HTR-8/SVneo (cell line): ENCODE results near the gene TBL1Y.
"Not testable (repeated sequence)": the region's sequence is repeated elsewhere in the genome, so short reads cannot be mapped to it uniquely, and the experiment has no call there.

Source experiments
- DNase-seq: peaks from one replicate; pipeline ENCODE4 v3.0.0; 2011; ENCODE audit warnings: low spot score, mixed read lengths; ENCODE audit not compliant: insufficient read length
- FAIRE-seq: peaks from 2 replicates; lab custom pipeline; 2011; peaks lifted over from hg19 to GRCh38; lab: Jason Lieb, UNC

Gene TBL1Y

GRCh38 chrY:6910372-6911252 is at the start of gene TBL1Y:
Gene TBL1Y, plus strand, starts transcription at chrY:6910697. Its CDS starts 114,388 bp downstream, at chrY:7025085.
- FAIRE-seq (no peak), DNase-seq (no peak)

DNA sequence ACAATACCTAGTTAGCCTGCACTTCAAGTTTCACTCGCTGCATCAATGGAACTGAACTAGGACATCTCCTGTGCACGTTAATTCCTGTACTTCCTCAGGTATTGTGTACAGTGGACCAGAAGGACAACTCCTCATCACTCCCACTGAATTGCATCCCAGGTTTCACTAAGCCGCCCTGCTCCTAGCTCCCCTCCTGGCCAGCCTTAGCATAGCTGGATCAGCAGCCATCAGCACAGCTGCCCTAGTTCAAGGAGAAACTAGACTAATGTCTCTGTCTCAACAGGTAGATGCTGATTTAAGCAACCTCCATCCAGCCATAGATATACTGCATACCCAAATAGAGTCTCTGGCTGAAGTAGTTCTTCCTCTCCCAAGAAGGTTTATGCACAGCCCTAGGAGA is 16.0 kb upstream of the TBL1Y start:
- FAIRE-seq (no peak), DNase-seq (no peak)

- FAIRE-seq: no peak
- no peak for DNase-seq
Measured at GRCh38 chrY:6895236-6895635, 15.3 kb upstream of the TBL1Y start.

DNA sequence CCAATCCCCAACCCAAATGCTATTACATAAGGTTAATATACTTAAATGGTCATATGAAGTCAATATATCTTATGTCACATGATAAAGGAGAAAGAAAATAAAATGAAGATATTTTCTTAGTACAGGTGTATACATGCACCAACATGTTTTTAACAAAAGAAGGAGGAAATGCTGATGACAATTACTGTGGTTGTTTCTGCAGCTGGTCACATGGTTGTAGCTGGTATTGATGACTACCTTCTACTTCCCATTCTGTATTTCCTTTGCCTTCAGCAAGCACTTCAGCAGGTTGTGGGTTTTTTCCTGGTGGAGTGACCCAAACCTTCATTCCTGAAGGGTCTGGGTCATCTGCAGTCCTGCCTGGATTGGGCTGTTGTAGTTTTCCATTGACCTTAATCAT is 8.4 kb upstream of the TBL1Y start:
- FAIRE-seq, DNase-seq: not testable (repeated sequence)

DNA sequence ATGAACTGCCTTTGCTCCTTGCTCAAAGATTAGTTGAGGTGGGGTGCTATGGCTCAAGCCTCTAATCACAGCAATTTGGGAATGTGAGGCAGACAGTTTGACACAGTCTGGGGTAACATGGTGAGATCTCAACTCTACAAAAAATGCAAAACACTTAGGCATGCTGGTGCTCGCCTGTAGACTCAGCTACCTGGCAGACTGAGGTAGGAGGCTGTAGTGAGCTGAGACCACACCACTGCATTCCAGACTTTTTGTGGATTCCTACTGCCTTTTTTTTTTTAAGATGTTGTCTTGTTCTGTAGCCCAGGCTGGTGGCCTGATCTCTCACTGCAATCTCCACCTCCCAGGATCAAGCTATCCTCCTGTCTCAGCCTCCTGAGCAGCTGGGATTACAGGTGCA is 2.9 kb upstream of the TBL1Y start:
- DNase-seq (no peak), FAIRE-seq (no peak)

DNA sequence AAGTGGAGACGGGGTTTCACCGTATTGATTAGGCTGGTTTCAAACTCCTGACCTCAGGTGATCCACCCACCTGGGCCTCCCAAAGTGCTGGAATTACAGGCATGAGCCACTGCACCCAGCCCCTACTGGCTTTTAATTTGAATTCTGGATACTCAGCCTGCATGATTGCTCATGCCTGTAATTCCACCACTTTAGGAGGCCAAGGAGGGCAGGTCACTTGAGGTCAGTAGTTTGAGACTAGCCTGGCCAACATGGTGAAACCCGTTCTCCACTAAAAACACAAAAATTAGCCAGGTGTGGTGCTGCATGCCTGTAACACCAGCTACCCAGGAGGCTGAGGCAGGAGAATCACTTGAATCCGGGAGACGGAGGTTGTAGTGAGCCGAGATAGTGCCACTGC is 2.5 kb upstream of the TBL1Y start:
- FAIRE-seq, DNase-seq: not testable (repeated sequence)

DNA sequence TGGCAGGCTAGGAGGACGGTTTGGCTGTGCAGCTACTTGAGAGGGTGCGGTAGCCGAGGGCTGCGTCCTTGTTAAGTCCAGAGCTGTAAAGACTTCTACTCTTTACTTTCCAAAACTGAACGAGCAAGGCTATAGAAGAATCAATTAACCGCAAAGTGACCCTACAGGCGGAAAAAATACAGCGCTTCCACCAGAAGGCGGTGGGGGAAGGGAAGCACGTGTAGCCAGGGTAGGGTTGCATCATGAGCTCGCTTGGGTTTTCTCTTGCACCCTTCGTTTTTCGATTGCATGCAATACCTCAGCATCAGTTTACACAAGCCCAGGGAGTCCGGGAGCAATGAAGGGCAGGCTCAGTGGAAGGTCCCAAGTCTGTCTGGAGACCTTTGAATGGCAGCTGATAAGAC is 1.4 kb upstream of the TBL1Y start:
- DNase-seq: no peak

DNA sequence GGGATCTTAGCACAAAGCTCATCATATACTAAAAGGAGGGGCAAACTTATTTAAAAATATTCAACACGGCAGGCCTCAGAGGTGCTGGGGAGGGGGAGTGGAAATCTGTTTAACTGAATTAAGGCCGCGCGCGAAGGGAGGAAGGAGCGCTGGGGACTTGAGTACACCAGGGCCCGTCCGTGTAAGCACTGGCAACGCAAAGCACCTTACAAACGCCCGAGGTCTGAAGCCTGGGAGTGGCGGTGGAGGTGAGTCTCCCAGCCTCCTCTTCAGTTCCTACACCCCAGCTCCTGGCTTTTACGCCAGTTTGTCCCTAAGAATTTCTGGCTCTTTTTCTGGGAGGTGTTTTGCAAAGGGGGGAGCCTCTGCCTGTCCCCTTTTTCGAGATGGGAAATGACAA is 641 bp upstream of the TBL1Y start:
- no peak for FAIRE-seq
- DNase-seq: no peak

More for the DNA sequence above, 1.4 kb upstream of the TBL1Y start:
- no peak for FAIRE-seq

DNA sequence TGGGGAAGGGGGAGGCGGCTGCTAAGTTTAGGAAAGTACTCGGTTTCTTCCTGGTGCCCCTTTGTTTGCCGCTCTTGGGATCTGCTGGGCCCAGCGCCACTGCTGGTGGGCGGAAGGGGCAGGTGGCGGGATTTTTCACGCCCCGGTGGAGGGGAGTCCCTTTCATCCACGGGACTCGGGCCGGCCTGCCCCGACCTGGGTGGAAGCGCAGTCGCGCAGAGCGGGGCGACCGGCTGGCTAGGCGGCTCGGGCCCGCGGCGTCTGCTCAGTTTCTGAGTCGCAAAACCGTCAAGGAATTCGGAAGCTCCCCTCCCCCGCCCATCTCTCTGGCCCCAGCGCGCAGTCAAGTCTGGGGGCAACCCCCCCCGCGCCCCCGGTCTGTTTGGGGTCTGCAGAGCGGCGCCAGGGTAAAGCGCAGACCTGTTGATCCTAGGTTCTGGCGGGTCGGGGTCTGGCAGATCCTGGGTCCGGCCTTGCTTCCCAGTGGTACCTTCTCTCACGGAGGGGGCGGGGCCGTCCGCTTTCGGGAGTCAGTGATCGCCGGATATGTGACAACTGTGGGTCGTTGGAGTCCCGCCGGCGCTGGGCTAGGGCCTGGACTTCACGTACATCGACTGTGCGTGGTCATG is 870 bp downstream of the TBL1Y start, which contains the start of gene AMELY:
Gene AMELY, minus strand, starts transcription at position 500 of the 629 bp plus-strand sequence. CDS start 39,144 bp downstream, outside the sequence.
- FAIRE-seq: no peak
- no peak for DNase-seq

- DNase-seq (no peak), FAIRE-seq (no peak)
Measured at GRCh38 chrY:6913362-6913761, 2.9 kb downstream of the TBL1Y start.

DNA sequence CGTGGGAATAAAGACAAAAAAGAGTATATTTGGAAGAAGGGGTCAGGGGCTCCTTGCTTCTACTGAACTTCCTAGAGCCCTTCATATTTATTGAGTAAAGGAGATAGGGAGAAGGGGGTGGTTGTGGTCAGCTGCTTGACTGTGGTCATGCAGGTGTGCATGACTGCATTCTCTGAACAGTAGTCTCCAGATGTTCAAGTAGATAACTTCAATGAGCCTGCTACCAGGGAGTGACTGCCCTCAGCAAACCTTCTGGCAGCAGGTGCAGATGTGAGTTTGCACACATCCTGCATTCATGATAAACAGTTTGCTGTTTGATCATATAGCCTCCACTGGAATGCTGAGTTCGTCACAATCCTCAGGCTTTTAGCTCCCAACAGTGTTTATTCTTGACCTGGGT is 10.6 kb downstream of the TBL1Y start:
- DNase-seq: no peak
- no peak for FAIRE-seq

GRCh38 chrY:6928265-6928664 is 17.8 kb downstream of the TBL1Y start:
- no peak for DNase-seq
- FAIRE-seq: no peak

DNA sequence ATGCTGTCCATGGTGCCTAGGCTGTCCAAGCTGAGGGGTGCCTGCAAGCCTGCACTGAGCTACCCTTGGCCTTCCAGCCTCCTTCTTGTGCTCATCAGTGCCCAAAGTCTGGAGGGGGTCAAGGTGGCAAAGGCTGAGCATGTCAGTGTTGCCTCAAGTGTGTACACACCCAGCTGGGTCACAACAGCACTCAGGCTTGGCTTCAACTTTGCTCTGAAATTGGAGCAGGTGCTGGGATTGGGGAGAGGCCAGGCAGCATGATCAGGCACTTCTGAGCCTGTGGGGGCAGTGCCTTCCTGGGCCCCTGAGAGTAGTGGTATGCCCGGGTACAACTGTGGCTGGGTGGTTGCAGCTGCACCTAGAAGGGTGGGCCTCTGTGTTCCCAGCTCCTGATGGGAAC is 18.7 kb downstream of the TBL1Y start:
- no peak for FAIRE-seq

DNA sequence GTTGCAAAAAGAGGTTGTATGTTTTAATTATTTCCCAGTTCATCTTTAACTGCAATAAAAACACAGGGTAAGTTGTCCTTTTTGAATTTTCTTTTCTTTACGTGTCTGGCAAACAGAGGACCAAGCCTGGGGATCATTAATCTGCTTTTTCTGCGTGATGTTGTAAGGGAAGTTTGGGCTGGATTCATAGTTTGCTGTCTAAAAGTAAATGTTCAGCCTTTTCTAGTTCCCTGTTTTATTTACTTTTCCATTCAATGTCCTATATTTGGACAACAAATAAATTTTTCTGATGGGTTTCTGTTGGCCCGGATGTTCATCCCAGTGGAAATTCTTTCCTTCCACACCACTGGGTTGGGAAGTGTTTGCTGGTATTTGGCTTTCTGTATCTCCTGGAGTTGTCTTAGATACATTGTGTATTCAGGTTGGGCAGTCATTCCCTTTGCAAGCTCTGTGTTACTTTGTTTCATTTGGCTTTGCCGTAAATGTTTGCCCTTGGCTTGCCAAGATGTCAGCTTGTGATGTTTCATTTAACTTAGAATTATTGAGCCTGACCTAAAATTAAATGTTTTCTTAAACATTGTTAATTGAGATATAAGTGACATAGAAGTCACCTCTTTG is 21.4 kb downstream of the TBL1Y start:
- FAIRE-seq (no peak), DNase-seq (no peak)

More for the DNA sequence above, 18.7 kb downstream of the TBL1Y start:
- no peak for DNase-seq

DNA sequence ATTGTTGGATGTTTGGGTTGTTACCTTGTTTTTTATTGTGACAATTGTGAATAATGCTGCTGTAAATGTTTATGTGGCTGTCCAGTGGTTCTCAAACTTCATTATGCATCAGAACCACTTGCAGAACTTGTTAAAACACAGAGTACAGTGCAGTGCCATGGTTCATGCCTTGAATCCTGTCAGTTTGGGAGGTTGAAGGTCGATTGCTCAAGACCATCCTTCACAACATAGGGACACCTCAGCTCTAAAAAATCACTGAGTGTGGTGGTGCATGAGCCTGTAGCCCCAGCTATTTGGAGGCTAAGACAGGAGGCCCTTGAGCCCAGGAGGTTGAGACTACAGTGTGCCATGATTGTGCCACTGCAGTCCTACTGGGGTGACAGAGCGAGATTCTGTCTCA is 25.0 kb downstream of the TBL1Y start:
- no peak for FAIRE-seq
- DNase-seq: no peak

GRCh38 chrY:6947695-6948094 is 37.2 kb downstream of the TBL1Y start:
- DNase-seq (no peak), FAIRE-seq (no peak)

- no peak for FAIRE-seq
Measured at GRCh38 chrY:6948378-6948777, 37.9 kb downstream of the TBL1Y start.

GRCh38 chrY:6949947-6950346 is 39.5 kb downstream of the TBL1Y start:
- DNase-seq (no peak), FAIRE-seq (no peak)

More at GRCh38 chrY:6948378-6948777, 37.9 kb downstream of the TBL1Y start:
- DNase-seq: no peak

DNA sequence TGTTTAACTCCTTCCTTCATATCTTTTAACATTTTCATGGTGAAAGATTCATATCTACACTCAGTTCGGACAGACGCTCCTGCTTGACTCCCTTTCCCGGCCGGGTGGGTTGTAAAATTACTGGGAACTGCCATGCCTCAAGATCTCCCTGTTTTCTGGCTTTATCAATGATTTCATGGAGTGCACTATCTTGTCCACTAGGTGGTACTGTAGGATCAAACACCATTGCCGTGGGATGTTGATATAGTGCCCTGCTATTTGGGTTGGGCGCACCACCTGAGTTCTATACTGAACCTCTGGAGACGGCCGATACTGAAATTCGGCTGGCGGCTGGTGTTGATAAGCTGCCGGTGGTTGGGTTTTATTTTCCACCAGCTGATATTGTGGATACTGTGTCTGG is 54.2 kb downstream of the TBL1Y start:
- FAIRE-seq (no peak), DNase-seq (no peak)

- no peak for FAIRE-seq
- DNase-seq: no peak
Measured at GRCh38 chrY:6966521-6966920, 56.0 kb downstream of the TBL1Y start.

- FAIRE-seq (no peak), DNase-seq (no peak)
Measured at GRCh38 chrY:6967736-6968135, 57.2 kb downstream of the TBL1Y start.
